Measurements from ENCODE around the gene NOTUM.

The NOTUM gene

DNA sequence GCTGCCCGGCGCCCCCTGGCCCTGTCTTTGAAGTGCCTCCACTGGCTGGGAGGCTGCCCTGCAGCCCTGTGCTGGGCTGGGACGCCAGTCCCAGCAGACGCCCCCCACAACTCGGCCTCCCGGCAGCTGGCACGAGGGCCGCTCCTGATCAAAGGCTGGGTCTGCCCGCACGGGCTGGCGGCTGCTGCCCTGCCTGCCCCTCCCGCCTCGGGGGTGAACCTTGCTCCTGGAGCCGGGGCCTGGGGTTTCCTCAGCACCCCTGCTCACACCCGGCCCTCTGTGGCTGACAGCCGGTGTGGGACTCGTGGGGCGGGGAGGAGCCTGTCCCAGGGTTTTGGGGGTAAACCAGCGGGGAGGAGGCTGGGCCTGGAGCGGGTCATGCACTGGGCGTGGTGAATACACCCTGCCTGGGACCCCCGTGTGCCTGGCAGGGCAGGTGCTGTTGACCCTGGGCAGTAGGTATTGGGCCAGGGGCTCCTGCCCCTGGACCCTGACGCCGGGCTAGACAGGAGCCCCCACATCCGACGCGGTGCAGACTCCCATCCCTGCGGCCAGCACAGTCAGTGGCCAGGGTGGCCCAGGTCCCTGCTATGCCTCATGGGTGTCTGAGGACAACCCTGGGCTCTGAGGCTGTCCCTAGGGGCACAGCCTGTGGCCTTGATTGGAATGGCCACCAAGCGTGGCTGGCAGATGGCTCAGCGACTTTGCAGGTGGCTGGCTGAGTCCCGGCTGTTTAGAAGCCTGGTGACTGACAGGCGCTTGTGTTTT lies 40.0 kb upstream of the NOTUM start:
- H3K9me3 ChIP-seq (replicated peaks in 1 of 2; ENCODE audit: control insufficient read depth in 2 of 2, insufficient read depth in 1 of 2, low read depth in 1 of 2, low read length in 2 of 2): no peaks in the 10 kb centered on the region
- WGBS, 2 donors (ENCODE audit: extremely low coverage in 2 of 2, insufficient read length in 2 of 2, insufficient replicate concordance in 1 of 2): no CpG with 5 or more reads among the region's 32 CpGs
- peaks cover 5 to 13% of the 10 kb centered on the region in 2 donors for H3K4me1 ChIP-seq (ENCODE audit: control insufficient read depth in 2 of 2, insufficient read depth in 1 of 2, low read depth in 1 of 2, low read length in 2 of 2)
- H2BK12ac ChIP-seq (ENCODE audit: low read length): no peak overlapping the region
- no peak overlapping the region for H3K18ac ChIP-seq (ENCODE audit: low read length)
- H3K27ac ChIP-seq (replicated peaks; ENCODE audit: low read length): no peak overlapping the region
- H3K4ac ChIP-seq (ENCODE audit: low read length): no peak overlapping the region
- no peak overlapping the region for H2AK5ac ChIP-seq (ENCODE audit: low read depth, low read length)
- no peak for DNase-seq (ENCODE audit: low spot score)
- no peak overlapping the region for H3K14ac ChIP-seq (ENCODE audit: low read length)
- no peak overlapping the region for H2AFZ ChIP-seq (ENCODE audit: low read length)
- peaks cover 0 to 5% of the 10 kb centered on the region in 2 donors for H3K36me3 ChIP-seq (replicated peaks in 1 of 2; ENCODE audit: control insufficient read depth in 2 of 2, insufficient read depth in 2 of 2, low read length in 2 of 2)
- H2BK15ac ChIP-seq (ENCODE audit: low read length): no peak overlapping the region
- no peak overlapping the region for H2BK120ac ChIP-seq (ENCODE audit: low read depth, low read length)
- H3K27me3 ChIP-seq (ENCODE audit: control insufficient read depth in 3 of 3, insufficient read depth in 3 of 3, low read depth in 1 of 3, low read length in 3 of 3): no peaks in the 10 kb centered on the region
- H3K79me1 ChIP-seq (ENCODE audit: low read depth, low read length): peaks cover 13% of the 10 kb centered on the region
- H4K91ac ChIP-seq (ENCODE audit: low read depth, low read length, poor library complexity): no peak overlapping the region
- no peak overlapping the region for H3K4me3 ChIP-seq (ENCODE audit: low read length in 2 of 2)
- H3K23ac ChIP-seq (ENCODE audit: low read depth, low read length, poor library complexity): no peak overlapping the region
- no peak overlapping the region for H3K9ac ChIP-seq (ENCODE audit: low read depth, low read length, poor library complexity)
- no peak overlapping the region for H4K8ac ChIP-seq (ENCODE audit: low read depth, low read length)
- H2BK5ac ChIP-seq (ENCODE audit: low read length): no peak overlapping the region
- H3K4me2 ChIP-seq (ENCODE audit: insufficient read depth, low read length, poor library complexity, severe bottlenecking): no peak overlapping the region

DNA sequence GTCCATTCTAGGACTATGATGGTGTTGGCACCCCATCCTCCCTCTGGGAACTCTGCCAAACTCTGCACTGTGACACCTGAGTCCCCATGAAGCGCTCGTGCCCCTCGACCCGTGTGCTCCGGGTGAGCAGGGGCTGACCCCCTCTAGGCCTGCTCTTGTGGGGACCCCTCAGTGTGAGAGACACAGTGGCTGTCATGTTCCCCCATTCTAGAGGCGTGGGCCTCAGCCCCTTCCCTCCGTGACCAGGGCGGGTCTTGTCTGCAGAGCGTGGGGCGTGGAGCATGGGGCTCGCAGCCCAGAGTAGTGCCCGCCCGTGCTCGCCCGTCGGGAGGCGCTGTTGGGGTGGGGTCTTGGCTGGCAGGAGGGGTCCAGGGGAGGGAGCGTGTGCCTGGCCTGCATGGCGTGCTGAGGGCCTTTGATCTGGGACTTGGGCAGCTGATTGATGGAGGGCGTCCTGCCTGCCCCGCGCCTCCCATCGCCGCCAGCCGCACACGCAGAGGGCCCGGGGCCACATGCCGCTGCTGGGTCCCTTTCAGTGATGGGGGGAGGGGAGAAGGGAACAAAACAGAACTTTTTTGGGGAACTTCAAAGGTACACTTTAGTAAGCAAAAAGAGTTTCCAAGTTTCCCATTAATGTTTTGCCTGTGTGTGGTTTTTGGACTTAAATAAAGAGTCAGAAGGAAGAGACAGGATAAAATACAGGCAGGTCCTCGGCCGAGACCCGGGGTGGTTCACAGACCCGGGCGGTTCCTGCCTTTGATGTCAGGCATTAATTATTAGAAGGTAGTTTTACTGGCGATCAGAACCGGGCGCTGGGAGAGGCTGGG lies 39.2 kb upstream of the NOTUM start:
- Histone ChIP-seq H3K4me1 (ENCODE audit: control insufficient read depth in 2 of 2, insufficient read depth in 1 of 2, low read depth in 1 of 2, low read length in 2 of 2) (peaks cover 5 to 13% of the 10 kb centered on the region in 2 donors), H2BK15ac (ENCODE audit: low read length) (no peak overlapping the region), H3K27ac (replicated peaks; ENCODE audit: low read length) (no peak overlapping the region), H3K18ac (ENCODE audit: low read length) (no peak overlapping the region), H2BK12ac (ENCODE audit: low read length) (peak overlapping the region; percentile 10), H3K36me3 (replicated peaks in 1 of 2; ENCODE audit: control insufficient read depth in 2 of 2, insufficient read depth in 2 of 2, low read length in 2 of 2) (peaks cover 0 to 5% of the 10 kb centered on the region in 2 donors), H3K23ac (ENCODE audit: low read depth, low read length, poor library complexity) (no peak overlapping the region), H2BK5ac (ENCODE audit: low read length) (no peak overlapping the region), H3K4ac (ENCODE audit: low read length) (no peak overlapping the region), H3K4me2 (ENCODE audit: insufficient read depth, low read length, poor library complexity, severe bottlenecking) (no peak overlapping the region), H3K4me3 (ENCODE audit: low read length in 2 of 2) (no peak overlapping the region), H2BK120ac (ENCODE audit: low read depth, low read length) (no peak overlapping the region), H3K9ac (ENCODE audit: low read depth, low read length, poor library complexity) (no peak overlapping the region), H4K8ac (ENCODE audit: low read depth, low read length) (no peak overlapping the region), H2AFZ (ENCODE audit: low read length) (no peak overlapping the region), H4K91ac (ENCODE audit: low read depth, low read length, poor library complexity) (no peak overlapping the region), H3K27me3 (ENCODE audit: control insufficient read depth in 3 of 3, insufficient read depth in 3 of 3, low read depth in 1 of 3, low read length in 3 of 3) (no peaks in the 10 kb centered on the region), H2AK5ac (ENCODE audit: low read depth, low read length) (no peak overlapping the region), H3K79me1 (ENCODE audit: low read depth, low read length) (peaks cover 16% of the 10 kb centered on the region), H3K14ac (ENCODE audit: low read length) (peak overlapping the region; percentile 56), H3K9me3 (replicated peaks in 1 of 2; ENCODE audit: control insufficient read depth in 2 of 2, insufficient read depth in 1 of 2, low read depth in 1 of 2, low read length in 2 of 2) (no peaks in the 10 kb centered on the region)
- no peak for DNase-seq (ENCODE audit: low spot score)
- no CpG with 5 or more reads among the region's 36 CpGs for WGBS, 2 donors (ENCODE audit: extremely low coverage in 2 of 2, insufficient read length in 2 of 2, insufficient replicate concordance in 1 of 2)

DNA sequence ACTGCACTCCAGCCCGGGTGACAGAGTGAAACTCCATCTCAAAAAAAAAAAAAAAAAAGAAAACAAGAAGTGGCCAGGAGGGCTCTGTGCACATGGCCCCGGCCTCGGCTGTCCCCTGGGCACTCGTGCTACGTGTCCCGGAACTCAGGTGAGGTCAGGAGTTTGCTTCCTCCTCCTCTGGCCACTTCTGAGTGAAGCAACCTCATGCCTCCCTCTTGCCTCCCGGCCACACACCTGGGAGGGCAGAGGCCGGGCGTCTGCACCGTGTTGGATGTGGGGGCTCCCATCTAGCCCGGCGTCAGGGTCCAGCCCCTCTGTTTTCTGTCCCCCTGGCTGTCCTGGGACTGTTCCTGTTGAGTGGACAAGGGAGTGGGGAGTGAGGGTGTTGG lies 38.6 kb upstream of the NOTUM start:
- no CpG with 5 or more reads among the region's 12 CpGs for WGBS, 2 donors (ENCODE audit: extremely low coverage in 2 of 2, insufficient read length in 2 of 2, insufficient replicate concordance in 1 of 2)
- Histone ChIP-seq H3K9ac (ENCODE audit: low read depth, low read length, poor library complexity) (no peak overlapping the region), H2BK120ac (ENCODE audit: low read depth, low read length) (no peak overlapping the region), H3K4me1 (ENCODE audit: control insufficient read depth in 2 of 2, insufficient read depth in 1 of 2, low read depth in 1 of 2, low read length in 2 of 2) (peaks cover 6 to 13% of the 10 kb centered on the region in 2 donors), H3K79me1 (ENCODE audit: low read depth, low read length) (peaks cover 16% of the 10 kb centered on the region), H2AFZ (ENCODE audit: low read length) (no peak overlapping the region), H3K36me3 (replicated peaks in 1 of 2; ENCODE audit: control insufficient read depth in 2 of 2, insufficient read depth in 2 of 2, low read length in 2 of 2) (peaks cover 0 to 5% of the 10 kb centered on the region in 2 donors), H4K91ac (ENCODE audit: low read depth, low read length, poor library complexity) (no peak overlapping the region), H4K8ac (ENCODE audit: low read depth, low read length) (no peak overlapping the region), H3K4me2 (ENCODE audit: insufficient read depth, low read length, poor library complexity, severe bottlenecking) (no peak overlapping the region), H2BK5ac (ENCODE audit: low read length) (no peak overlapping the region), H3K23ac (ENCODE audit: low read depth, low read length, poor library complexity) (no peak overlapping the region), H2AK5ac (ENCODE audit: low read depth, low read length) (no peak overlapping the region), H3K27ac (replicated peaks; ENCODE audit: low read length) (no peak overlapping the region), H2BK15ac (ENCODE audit: low read length) (no peak overlapping the region), H3K9me3 (replicated peaks in 1 of 2; ENCODE audit: control insufficient read depth in 2 of 2, insufficient read depth in 1 of 2, low read depth in 1 of 2, low read length in 2 of 2) (no peaks in the 10 kb centered on the region), H3K14ac (ENCODE audit: low read length) (peak overlapping the region; percentile 6), H3K4me3 (ENCODE audit: low read length in 2 of 2) (no peak overlapping the region), H3K18ac (ENCODE audit: low read length) (no peak overlapping the region), H2BK12ac (ENCODE audit: low read length) (no peak overlapping the region), H3K27me3 (ENCODE audit: control insufficient read depth in 3 of 3, insufficient read depth in 3 of 3, low read depth in 1 of 3, low read length in 3 of 3) (no peaks in the 10 kb centered on the region), H3K4ac (ENCODE audit: low read length) (no peak overlapping the region)
- DNase-seq (ENCODE audit: low spot score): no peak
